ENCODE results near the gene KLRG1. TPM values are rescaled to one million over a fixed set of nuclear protein-coding genes. Genes with fewer than 3 reads are reported as not detected.

KLRG1 gene
- total and polyA plus RNA-seq, 2 donors (not counting 1 experiment from before 2014, with no cell fraction given) = 3.7 to 3.9 TPM

DNA sequence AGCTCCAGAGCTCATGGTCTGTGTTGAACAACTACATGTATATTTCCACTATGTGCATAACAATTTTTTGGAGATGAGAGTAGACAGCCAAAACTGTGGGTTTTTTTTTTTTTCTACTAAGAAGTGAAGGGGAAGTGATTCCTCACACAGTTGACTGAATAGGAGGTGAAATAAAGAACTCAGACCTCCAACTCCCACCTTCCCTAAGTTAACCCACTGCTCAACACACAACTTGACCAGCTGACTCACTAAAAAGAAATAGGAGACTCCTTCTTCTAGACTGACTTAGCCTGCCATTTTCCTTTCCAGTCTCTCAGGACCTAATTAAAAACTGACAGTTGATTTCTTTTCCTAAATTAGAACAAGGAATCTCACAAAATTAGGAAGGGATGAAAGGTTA, 41.6 kb upstream of the KLRG1 start:
- no peak overlapping the region for H2AFZ ChIP-seq (ENCODE audit: insufficient read depth, low read depth, low read length, poor library complexity, severe bottlenecking)
- H3K27me3 ChIP-seq (replicated peaks in 1 of 4; ENCODE audit: control extremely low read depth in 1 of 4, control insufficient read depth in 3 of 4, insufficient read depth in 4 of 4, low read length in 3 of 4) = no peaks in the 10 kb centered on the region
- peaks cover 44% of the 10 kb centered on the region for H3K4me1 Mint-ChIP-seq
- DNase-seq = peak; percentile 47
- peak overlapping the region; percentile 72 for H3K27ac Mint-ChIP-seq
- peak overlapping the region; percentile 92 for H3K4me2 ChIP-seq (replicated peaks; ENCODE audit: low read depth, low read length, poor library complexity, severe bottlenecking)
- no peak overlapping the region for H3K9ac ChIP-seq (ENCODE audit: low read length)
- ATAC-seq (ENCODE audit: low read depth) = no peak
- H3K9me3 Mint-ChIP-seq (ENCODE audit: insufficient read depth) = no peaks in the 10 kb centered on the region
- TF ChIP-seq, protein P1, sequence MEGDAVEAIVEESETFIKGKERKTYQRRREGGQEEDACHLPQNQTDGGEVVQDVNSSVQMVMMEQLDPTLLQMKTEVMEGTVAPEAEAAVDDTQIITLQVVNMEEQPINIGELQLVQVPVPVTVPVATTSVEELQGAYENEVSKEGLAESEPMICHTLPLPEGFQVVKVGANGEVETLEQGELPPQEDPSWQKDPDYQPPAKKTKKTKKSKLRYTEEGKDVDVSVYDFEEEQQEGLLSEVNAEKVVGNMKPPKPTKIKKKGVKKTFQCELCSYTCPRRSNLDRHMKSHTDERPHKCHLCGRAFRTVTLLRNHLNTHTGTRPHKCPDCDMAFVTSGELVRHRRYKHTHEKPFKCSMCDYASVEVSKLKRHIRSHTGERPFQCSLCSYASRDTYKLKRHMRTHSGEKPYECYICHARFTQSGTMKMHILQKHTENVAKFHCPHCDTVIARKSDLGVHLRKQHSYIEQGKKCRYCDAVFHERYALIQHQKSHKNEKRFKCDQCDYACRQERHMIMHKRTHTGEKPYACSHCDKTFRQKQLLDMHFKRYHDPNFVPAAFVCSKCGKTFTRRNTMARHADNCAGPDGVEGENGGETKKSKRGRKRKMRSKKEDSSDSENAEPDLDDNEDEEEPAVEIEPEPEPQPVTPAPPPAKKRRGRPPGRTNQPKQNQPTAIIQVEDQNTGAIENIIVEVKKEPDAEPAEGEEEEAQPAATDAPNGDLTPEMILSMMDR (IDR thresholded peaks at IDR 0.05) = no peak
- TF ChIP-seq EZH2 (IDR thresholded peaks at IDR 0.05; ENCODE audit: borderline replicate concordance, insufficient read depth, low read depth, low read length, poor library complexity, severe bottlenecking) = no peak
- H3K4me1 ChIP-seq (ENCODE audit: control insufficient read depth in 2 of 2, insufficient read depth in 2 of 2, low read length in 2 of 2) = peaks cover 31 to 35% of the 10 kb centered on the region in 2 donors
- H3K9me3 ChIP-seq (ENCODE audit: control extremely low read depth in 1 of 3, control insufficient read depth in 2 of 3, insufficient read depth in 1 of 3, low read length in 2 of 3) = no peaks in the 10 kb centered on the region
- peak overlapping the region; percentile 76 for H3K4me3 Mint-ChIP-seq
- ChIA-PET POLR2A (interaction anchor here (0.7 kb wide), 1 partner anchor 116 kb away, joined by 3 read pairs; no protein-coding TSS in a partner anchor), CTCF (interaction anchor here (0.6 to 3.6 kb wide), 5 partner anchors 30 to 913 kb away, joined by 3 to 14 read pairs (median 4); no protein-coding TSS in a partner anchor)
- peaks cover 55% of the 10 kb centered on the region for H3K79me2 ChIP-seq (ENCODE audit: control insufficient read depth, insufficient read depth, low read length)
- peaks cover 9% of the 10 kb centered on the region for H4K20me1 ChIP-seq (ENCODE audit: control insufficient read depth, insufficient read depth, low read length, poor library complexity, severe bottlenecking)
- H3K27ac ChIP-seq (ENCODE audit: low read length in 2 of 2) = peak overlapping the region in 1 of 2 donors; percentile 98
- peak overlapping the region in 2 of 5 experiments; percentile 18 to 99 for H3K4me3 ChIP-seq (ENCODE audit: control extremely low read depth in 1 of 5, extremely low read depth in 1 of 5, insufficient read depth in 1 of 5, low read depth in 2 of 5, low read length in 4 of 5)
- H3K36me3 ChIP-seq (replicated peaks in 1 of 2; ENCODE audit: control extremely low read depth in 1 of 2, control insufficient read depth in 1 of 2, extremely low read depth in 1 of 2, insufficient read depth in 2 of 2, low read length in 1 of 2) = peaks cover 3 to 33% of the 10 kb centered on the region in 2 experiments
- intact Hi-C loops (cut with micrococcal nuclease) = no loop called here
- no peaks in the 10 kb centered on the region for H3K27me3 Mint-ChIP-seq

DNA sequence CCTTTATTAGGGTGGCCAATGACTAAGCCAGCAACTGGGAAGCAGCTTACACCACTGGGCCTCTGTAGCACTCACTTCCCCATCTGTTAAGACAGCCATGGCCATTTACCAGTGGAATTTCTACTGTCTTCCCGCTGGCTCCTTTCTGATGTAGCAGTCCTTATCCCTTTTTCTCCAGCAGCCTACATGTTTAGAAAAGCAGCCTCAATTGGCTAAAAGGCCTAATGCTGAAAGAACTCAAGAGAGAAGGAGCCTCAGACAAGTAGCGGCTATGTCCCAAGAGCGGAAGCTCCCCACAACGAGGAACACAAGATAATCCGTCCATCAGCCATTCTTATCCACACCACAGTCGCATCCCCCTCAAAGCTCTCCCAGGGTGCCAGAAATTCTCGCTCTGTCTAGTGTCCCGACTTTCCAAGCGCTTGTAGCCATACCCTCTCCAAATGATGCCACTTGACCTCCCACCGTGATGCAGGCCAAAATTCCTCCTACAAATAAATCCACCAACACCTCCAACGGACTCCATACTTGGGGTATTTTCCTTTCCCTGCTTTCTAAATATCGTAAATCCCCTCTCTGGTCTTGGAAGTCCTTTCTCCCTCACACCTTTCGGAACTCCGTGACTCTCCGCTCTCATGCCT, 40.5 kb upstream of the KLRG1 start:
- 2% methylated on average over 15 of the region's 15 CpGs for WGBS (ENCODE audit: insufficient coverage)
- Histone ChIP-seq H3K27me3 (replicated peaks in 1 of 4; ENCODE audit: control extremely low read depth in 1 of 4, control insufficient read depth in 3 of 4, insufficient read depth in 4 of 4, low read length in 3 of 4) (no peaks in the 10 kb centered on the region), H3K79me2 (ENCODE audit: control insufficient read depth, insufficient read depth, low read length) (peaks cover 57% of the 10 kb centered on the region), H2AFZ (ENCODE audit: insufficient read depth, low read depth, low read length, poor library complexity, severe bottlenecking) (peak overlapping the region; percentile 78), H3K4me3 (ENCODE audit: control extremely low read depth in 1 of 5, extremely low read depth in 1 of 5, insufficient read depth in 1 of 5, low read depth in 2 of 5, low read length in 4 of 5) (peak overlapping the region; percentile 67 to 99 (median 91)), H3K27ac (ENCODE audit: low read length in 2 of 2) (peak overlapping the region; percentile 97 to 98), H3K9ac (ENCODE audit: low read length) (peak overlapping the region; percentile 98), H3K9me3 (ENCODE audit: control extremely low read depth in 1 of 3, control insufficient read depth in 2 of 3, insufficient read depth in 1 of 3, low read length in 2 of 3) (no peaks in the 10 kb centered on the region), H3K36me3 (replicated peaks in 1 of 2; ENCODE audit: control extremely low read depth in 1 of 2, control insufficient read depth in 1 of 2, extremely low read depth in 1 of 2, insufficient read depth in 2 of 2, low read length in 1 of 2) (peaks cover 3 to 23% of the 10 kb centered on the region in 2 experiments), H3K4me2 (replicated peaks; ENCODE audit: low read depth, low read length, poor library complexity, severe bottlenecking) (peak overlapping the region; percentile 92), H4K20me1 (ENCODE audit: control insufficient read depth, insufficient read depth, low read length, poor library complexity, severe bottlenecking) (peaks cover 9% of the 10 kb centered on the region), H3K4me1 (ENCODE audit: control insufficient read depth in 2 of 2, insufficient read depth in 2 of 2, low read length in 2 of 2) (peaks cover 31 to 35% of the 10 kb centered on the region in 2 donors)
- CTCF ChIA-PET = interaction anchor here (0.6 to 3.6 kb wide), 8 partner anchors 12 to 276 kb away, joined by 3 to 14 read pairs (median 3); partner anchors contain the start of gene PHC1
- Mint-ChIP-seq H3K4me3 (peak overlapping the region; percentile 95), H3K9me3 (ENCODE audit: insufficient read depth) (no peaks in the 10 kb centered on the region), H3K4me1 (peaks cover 44% of the 10 kb centered on the region), H3K27ac (peak overlapping the region; percentile 98), H3K27me3 (no peaks in the 10 kb centered on the region)
- intact Hi-C loops (cut with micrococcal nuclease) = loop anchor here (1.0 kb wide), 2 partner anchors 35 to 251 kb away; partner anchors contain the start of gene PHC1
- TF ChIP-seq, protein P1 (IDR thresholded peaks at IDR 0.05) = no peak
- TF ChIP-seq EZH2 (IDR thresholded peaks at IDR 0.05; ENCODE audit: borderline replicate concordance, insufficient read depth, low read depth, low read length, poor library complexity, severe bottlenecking) = no peak
- no peak for ATAC-seq (ENCODE audit: low read depth)
- POLR2A ChIA-PET = interaction anchor here (0.6 to 1.2 kb wide), 2 partner anchors 11 to 34 kb away, joined by 4 to 7 read pairs; partner anchors contain the start of gene PHC1
- peak; percentile 56 for DNase-seq
